HG02840 (cell line): ENCODE measurements around the gene SEMA4D.

Experiments used
- ATAC-seq: cut with Tn5 transposase; IDR thresholded peaks from one replicate; pipeline ENCODE4 v1.9.1; 2021; ENCODE audit warnings: mild to moderate bottlenecking, moderate library complexity, moderate number of reproducible peaks; ENCODE audit not compliant: unreplicated experiment, low FRiP score

SEMA4D gene

DNA sequence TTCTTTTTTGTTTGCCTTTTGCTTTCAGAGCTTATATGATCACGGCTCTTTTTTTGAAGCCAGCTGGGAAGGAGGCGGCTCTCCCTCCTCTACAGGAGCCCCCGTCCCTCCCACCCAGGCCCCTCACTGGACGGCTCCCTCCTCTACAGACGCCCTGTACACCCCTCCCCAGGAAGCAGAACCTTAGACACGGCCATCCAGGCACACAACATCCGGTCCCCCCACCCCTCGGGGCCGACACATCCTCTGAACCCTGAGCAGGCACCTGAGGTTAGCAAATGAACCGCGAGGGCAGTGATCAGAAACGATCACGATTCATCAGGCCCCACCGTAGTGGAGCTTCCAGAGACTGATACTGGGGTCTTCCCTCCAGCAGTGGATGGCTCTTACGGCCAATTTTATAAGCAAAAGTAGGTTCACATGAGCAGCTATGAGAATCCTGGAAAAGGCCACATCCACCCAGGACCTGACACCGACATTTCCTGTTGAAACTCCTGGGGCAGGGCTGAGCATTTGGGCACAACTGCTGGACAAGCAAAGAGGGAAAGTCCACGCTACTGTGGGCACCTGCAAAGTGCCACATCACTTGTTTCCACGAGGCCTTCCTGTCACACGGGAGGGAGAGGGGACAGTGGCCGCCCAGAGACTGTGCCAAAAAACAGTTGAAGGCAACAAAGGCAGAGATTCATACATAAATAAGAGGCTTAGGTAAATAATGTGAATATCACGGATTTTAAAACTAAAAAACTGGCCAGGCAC lies 78.9 kb downstream of the SEMA4D start:
- peak; percentile 60 for ATAC-seq

DNA sequence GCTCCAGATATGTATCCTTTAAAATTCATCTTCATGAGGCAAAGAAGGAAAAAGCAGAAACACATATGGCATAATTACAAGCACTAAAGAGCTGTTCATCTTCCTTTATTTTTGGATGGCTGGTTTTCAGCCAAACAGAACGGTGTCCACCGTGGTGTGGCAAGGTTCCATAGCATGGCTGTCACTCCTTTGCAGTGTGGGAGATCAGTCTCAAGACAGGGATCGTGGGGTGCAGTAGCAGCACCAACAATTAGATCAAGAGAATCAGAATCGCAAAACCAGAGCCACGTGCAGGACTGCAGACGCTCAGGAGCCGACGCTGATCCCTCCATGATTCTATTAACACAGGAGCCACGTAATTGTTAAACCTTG lies 79.5 kb downstream of the SEMA4D start:
- ATAC-seq = no peak

DNA sequence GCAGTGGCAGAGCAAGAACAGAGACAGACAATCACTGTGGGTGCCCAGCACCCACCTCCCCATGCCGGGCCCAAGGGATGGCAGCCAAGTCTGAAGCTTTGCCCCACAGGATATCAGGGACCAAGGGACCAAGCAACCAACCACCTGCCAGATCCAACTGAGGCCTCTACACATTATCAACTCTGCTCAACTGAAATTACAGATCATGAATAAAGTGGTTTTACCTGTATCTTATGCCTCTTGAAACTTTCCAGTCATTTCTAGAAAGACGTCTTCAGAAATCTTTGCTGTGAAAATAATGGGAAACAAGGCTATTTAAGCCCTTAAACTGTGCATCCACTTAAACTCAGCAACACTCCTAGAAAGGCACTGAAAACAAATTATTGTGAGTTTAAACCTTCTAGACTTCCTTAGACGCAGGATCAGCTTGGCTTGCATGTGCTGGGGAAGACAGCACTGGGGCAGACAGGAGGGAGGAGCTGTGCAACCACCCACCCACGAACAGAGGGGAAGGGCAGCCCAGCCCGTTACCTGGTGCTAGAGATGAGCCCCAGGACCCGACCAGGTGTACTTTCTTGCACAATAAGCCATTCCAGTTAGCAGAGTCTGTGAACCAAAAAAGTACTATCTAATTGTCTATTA lies 80.0 kb downstream of the SEMA4D start:
- no peak for ATAC-seq

DNA sequence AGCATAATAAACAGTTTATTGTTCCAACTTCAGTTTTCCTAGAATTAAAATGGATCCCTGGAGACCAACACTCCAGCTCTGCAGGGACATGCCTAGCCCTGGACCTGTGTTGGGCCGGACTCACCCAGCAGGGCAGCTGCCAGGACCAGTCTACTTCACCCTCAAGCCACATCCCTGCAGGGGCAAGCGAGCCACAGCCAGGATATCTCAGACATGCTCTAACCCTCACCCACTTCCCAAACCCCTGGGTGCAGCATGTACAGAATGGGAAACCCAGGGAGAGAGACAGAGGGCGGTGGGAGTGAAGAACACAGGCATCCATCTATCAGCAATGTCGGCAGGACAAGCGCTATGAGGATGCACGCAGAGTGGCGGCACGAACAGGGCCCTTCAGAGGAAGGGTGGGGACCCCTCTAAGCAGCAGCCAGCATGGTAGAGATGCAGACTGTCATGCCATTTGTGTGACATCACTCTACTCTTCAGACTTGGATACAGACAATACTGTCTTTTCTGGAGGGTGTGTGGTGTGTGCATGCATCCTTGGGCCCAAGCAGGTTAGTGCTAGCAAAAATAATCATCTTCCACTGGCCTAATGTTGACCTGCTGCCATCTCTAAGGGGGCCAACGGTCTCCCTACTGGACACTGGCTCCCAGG lies 83.1 kb downstream of the SEMA4D start:
- no peak for ATAC-seq

DNA sequence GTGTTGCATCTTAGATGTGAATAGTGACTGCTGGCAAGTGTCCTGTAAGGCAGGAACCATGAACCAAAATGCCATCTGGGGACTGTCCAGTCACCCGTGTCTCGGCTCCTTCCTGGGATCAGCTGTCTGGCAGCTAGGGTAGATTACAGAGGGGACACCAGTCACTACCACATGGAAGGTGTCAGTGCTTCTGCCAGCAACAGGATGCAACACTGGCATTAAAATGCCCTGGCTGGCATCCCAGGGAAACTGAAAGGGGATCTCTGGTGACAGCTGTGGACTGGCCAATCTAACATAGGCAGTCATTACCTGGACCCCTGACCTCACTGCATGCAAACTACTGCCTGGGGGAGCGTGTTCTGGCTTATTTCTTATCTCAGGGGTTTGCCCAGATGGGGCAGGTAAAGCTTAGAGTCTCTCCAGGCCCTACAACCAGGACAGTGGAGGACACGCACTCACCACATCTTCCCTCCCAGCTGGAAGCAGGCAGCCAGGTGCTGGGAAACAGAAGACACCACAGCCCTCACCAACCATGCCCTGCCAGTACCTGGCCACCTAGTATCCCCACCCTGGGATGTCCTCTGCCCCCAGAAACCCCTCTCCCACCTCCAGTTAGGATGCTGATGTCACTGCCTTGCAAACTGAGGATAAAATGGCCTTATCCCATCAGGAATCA lies 83.8 kb downstream of the SEMA4D start:
- ATAC-seq = no peak

DNA sequence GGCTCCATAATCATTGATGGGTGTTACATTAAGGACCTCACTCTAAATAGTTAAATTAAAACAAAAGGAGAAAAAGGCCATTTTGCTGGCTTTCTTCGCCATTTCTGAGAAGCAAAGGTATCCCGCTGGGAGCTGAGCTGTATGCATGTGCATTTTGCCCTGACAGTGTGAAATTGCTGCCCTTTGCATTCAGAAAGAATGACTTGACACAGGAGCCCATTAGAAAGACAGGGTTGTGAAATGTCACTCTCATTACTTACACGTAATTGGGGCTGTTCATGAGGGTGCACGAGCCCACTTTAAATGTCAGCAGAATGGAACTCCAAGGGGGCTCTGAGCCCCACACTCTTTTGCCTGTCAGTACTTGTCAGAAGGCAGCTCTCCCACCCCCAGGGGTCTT lies 85.0 kb downstream of the SEMA4D start:
- ATAC-seq = no peak

DNA sequence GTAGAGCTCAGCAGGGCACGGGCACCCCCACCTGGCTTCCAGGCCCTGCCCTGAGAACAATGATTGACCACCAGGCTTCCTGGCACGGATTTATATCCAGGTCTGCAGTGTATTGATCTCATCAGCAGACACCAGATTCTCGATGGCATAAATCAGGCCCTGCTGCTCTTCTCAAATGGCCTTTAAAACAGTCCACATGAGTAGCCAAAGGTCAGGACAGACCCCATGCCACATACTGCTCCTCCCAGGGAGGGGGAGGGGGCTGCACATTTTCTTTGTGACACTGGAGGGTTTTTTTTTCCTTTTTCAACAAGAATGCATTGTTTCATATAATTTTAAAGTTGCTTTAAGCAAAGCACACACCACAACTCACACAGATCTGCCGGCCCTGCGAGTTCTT lies 85.4 kb downstream of the SEMA4D start:
- no peak for ATAC-seq

DNA sequence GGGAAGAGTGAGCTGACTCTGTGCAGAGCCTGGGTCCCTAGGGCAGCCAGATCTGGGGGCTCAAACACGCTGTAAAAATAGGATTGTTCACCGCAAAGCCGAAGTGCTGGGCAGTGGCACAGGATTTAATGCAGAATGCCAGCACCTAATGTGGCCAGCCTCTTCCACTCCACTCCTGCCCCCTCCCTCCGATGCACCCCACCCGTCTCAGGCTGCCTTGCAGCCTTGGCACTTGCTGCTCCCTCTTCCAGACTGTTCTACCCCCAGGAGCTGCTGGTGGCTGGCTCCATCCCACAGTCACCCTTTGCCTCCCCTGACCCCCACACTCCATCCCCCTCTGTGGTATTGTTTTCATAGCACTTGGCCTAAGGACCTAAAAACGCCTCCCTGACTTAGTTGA lies 86.2 kb downstream of the SEMA4D start:
- ATAC-seq = no peak

DNA sequence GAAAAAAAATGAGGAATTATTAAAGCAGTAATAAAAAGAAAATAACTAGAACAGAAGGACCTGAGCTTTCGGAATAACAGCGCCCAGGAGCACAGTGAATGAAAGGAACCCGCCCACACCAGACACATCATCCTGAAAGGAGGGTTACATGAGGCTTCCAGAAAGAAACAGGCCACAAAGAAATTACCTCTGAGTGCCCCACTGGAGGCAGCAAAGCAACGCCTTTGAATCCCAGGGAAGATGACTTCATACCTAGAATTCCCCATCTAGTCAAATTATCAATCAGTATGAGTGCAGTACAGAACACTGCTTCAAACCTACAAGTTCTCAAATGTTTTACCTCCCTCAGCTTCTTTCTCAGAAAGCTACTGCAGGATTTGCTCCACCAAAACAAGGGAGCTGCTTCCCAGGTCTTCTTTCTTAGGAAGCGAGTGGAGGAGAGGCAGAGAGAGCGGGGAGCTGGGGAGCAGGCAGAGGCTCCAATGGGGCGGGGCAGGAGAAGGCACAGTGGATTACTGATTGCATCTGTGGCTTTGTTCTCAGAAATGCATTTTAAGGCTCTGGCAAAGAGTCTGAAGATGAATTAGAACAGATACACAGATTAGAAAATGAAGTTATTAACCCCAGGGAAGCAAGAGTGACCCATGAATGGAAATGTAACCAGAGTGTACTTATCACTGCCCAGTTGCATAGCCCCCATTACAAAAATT lies 87.1 kb downstream of the SEMA4D start:
- ATAC-seq = peak; percentile 34

DNA sequence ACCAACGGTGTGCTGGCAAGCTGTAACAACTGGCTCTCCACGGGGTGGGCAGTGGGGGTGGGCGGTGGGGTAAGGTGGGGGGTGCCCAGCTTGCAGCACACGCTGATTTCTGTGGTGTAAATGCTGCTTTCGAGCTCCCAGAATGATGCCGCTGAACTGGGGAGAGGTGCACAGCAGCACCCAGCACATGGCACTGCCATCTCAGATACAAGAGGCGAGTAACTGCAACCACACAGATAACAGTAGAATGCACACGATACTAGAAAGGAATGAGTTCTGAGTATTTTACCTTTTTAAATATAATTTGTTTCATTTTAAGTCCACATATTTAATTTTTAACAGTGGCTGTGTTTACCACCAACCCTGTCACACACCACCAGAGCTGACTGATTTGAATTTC lies 87.9 kb downstream of the SEMA4D start:
- no peak for ATAC-seq

DNA sequence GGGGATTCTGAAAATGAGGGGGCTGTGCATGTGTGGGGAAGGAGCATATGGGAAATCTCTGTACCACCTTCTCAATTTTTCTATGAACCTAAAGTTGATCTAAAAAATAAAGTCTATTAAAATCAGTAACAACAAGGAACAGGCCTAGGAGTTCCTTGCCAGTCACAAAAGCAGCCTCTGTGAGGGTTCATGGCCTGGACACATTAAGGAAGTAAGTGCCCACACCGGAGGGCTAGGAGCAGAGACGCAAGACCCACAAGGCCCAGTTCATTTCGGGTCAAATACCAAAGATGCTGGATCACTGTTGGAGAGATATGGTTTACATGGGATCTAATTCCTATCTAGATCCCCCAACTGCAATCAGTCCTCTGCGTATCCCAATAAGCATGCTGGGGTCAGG lies 88.4 kb downstream of the SEMA4D start:
- ATAC-seq = no peak

DNA sequence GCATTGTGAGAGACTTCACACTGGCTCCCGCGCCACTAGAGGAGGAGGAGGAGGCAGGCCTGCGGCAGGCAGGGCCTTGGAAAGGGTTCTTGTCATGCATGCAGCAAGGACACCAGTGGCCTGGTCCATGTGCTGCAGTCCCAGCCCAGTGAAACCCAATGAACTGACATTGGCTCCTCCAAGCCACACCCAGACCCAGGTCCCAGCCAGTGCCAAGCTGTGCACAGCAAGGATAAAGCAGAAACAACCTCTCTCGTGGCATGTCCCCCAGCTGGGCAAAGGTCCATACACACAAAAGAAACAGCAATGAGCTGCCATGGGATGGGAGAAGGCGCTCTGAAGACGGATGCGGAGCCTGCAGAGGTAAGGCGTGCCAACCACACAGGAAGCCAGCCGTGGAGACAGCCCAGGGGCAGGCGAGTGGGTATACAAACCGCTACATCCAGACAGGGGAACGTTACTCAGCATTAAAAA lies 89.2 kb downstream of the SEMA4D start:
- no peak for ATAC-seq

DNA sequence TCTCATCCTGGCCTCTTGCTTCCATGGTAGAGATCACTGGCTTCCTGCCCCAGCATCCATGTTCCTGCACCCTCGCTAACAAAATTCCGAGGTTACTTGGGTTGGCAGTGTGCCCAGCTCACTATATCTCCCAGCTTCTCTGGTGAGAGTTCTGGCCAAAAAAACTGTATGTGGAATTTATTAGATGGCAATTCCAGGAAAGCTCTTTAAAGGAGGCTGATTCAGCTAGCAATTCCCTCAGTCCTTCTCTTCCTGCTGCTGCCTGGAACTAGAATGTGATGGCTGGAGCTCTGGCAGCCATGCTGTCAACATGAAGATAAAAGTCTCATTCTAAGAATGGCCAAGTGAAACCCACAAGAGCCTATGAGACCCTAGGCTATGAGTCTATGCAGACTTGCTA lies 90.8 kb downstream of the SEMA4D start:
- no peak for ATAC-seq

DNA sequence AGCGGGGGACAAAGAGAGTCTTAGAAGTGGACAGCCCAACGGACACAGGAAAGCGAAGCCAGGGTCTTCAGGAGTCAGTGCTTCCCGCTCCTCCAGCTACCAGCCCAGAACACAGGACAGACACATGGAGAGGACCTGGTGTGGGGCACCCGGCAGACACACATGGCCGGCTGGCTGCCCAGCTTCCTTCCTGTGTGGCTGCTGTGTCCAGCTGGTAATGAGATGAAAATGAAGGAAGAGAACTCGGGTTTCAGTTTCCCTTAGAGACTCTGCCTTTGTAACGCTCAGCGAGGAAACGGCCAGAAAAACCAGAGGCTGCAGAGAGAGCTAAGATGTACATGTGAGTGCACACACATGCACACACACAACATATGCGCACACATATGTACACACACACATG lies 92.1 kb downstream of the SEMA4D start:
- ATAC-seq = peak; percentile 54

DNA sequence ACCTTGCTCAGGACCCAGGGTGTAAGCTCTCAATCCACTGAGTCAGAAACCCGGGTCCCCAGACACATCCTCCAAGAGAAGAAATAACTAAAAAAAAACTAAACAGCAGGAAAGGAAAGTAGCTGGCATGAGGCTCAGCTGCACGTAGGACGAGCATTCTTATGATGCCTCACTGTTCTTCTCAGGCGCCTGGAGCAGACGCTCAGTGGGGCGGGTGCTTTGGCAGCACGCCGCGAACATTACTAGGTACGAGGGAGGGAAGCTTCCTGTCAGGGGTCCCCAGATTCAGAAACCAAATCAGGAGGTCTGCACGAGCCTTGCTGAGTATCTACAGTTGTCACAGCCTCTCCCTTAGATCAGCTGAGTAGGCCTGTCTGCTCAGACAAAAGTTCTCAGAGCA lies 93.8 kb downstream of the SEMA4D start:
- no peak for ATAC-seq

DNA sequence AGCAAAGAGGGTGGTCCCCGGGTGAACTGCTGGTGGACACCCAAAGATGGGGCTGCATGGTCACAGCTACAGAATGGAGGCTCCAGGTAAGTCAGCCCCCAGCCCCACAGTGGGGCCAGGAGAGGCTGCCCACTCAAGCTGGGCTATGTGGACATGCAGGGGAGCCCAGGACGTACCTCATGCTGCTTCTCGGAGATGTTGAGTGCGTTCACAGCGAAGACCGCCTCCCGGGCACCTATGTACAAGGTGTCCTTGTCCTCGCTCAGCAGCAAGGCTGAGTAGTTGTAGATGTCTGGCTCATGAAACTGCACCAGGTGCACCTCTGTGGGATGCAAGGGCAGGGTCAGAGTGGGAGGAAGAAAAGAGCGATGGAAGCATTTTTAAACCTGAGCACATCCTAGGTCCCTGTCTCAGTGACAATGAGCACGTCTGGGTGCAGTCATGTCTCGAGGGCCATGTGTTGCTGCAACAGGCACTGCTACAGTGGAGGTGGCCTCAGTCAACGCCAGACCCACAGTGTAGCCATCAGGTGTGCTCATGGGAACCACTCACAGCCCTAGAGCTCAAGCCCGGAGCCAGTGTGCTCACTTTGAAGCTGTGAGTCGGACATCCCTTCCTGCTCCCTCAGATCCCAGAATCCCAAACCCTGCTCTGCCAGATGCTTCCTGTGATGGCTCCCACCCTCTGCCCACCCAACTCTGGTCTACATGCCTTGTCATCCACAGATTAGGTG lies 95.1 kb downstream of the SEMA4D start:
- no peak for ATAC-seq

DNA sequence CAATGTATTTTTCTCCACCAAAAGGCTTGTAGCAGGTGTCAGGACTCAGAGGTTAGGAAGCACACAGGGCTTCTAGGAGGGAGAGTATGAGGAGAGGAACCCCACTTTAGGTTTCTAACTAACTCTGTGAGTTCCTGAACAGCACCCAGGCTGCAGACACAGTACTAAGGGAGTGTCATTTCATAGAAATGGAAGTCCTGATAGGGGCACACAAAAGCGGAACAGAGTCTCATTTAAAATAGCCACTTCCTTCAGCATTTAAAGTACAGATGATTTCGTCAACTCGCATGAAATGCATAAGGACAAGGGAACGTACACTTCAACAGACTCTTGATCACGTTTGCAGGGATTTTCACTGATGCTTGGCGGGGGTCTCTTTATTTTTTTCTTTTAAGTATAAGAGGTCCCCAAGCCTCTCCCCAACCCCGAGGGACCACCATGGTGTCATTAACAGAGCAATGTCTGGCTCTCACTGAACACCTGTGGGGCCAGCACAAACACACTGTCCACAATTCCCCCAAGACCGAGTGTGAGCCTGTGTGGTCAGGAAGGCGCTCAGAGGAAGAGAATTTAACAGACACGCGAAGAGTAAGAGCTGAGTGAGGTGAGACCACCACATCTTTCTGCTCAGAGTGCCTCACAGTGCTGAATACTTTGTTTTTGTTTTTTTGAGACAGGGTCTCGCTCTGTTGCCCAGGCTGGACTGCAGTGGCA lies 97.4 kb downstream of the SEMA4D start:
- peak; percentile 59 for ATAC-seq

DNA sequence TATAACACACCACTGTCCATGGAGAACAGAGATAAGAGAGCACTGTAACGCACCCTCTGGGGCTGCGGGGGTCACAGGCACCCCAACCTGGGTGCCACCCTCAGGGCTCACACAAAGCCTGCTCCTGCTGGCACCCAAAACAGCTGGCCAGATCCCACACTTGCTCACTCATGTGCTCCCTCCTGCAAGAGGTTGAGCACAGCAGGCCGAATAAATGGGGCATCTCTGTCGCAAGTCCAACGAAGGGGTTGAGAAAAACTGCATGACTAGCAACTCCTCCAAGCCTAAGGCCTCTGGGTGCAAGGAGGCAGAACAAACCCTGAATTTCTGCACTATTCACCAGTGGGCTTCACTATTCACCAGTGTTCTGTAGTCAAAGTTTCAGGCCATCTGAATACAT lies 99.3 kb downstream of the SEMA4D start:
- ATAC-seq = no peak

DNA sequence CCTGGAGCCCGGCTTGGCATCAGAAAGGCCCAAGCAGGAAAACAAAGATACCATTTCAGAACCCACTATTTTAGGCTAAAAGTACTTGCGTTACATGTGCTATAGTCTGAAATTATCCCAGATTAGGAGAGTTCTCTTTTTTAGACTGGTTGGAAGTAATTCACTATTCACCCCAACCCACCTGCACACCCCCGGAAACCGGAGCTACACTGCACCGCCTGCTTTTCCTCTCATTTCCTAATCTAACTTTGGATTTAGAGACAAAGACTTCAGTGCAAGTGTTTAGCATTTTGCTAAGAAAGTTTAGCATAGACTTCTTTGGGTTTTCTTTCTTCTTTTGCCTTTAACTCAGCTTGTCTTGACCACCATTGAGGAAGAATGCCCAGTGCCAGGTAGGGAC lies 100.4 kb downstream of the SEMA4D start:
- no peak for ATAC-seq
